ENCODE results near the gene TTBK2.

Gene TTBK2

DNA sequence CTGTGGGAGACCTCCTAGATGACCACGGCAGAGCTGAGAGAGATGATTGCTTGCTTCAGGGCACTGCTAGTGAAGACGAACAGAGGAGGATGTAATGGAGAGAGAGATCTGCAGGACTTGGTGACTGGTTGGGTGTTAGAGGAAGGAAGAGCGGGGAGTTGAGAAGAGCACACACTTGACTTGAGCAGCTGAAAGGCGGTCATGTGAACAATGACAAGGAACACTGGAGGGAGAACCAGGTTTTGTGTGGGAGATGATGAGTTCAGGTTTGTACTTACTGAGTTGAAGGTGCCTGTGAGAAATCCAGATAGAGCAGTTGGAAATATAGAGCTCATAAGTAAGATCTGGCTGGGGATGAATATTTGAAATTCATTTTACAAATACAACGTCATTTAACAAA, 224.0 kb downstream of the TTBK2 start:
- no peak overlapping the region for H3K4me3 ChIP-seq (ENCODE audit: low read depth, low read length)
- no peak for DNase-seq (ENCODE audit: low read depth, low spot score)
- ChIA-PET CTCF (interaction anchor here (1.4 kb wide), 1 partner anchor 10 kb away, joined by 5 read pairs; no protein-coding TSS in a partner anchor), POLR2A (no interaction called here)
- TF ChIP-seq, protein P1, sequence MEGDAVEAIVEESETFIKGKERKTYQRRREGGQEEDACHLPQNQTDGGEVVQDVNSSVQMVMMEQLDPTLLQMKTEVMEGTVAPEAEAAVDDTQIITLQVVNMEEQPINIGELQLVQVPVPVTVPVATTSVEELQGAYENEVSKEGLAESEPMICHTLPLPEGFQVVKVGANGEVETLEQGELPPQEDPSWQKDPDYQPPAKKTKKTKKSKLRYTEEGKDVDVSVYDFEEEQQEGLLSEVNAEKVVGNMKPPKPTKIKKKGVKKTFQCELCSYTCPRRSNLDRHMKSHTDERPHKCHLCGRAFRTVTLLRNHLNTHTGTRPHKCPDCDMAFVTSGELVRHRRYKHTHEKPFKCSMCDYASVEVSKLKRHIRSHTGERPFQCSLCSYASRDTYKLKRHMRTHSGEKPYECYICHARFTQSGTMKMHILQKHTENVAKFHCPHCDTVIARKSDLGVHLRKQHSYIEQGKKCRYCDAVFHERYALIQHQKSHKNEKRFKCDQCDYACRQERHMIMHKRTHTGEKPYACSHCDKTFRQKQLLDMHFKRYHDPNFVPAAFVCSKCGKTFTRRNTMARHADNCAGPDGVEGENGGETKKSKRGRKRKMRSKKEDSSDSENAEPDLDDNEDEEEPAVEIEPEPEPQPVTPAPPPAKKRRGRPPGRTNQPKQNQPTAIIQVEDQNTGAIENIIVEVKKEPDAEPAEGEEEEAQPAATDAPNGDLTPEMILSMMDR (IDR thresholded peaks at IDR 0.05; ENCODE audit: insufficient read depth, low read length, missing control alignments) = no peak

DNA sequence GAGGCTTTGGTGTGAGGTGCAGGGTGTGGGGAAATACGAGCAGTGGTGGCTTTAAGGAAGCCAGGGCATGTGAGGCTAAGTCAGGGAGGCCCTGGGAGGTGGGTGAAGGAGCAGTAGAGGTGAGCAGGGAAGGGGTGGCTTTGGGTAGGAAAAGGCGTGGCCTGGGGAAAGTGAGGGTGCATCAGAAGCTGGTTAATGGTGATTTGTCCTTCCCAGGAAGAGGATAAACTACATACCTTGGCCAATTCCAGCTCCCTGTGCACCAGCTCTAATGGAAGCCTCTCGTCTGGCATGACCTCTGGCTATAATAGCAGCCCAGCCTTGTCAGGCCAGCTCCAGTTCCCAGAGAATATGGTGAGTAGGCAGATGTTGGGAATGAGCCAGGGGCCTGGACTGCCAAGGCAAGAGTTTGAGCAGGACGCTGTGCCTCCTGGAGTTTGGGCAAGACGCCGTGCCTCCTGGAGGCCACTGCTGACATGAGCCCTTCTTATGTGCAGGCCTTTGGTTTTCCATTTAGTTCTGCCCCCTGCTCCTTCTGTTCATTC, 225.0 kb downstream of the TTBK2 start:
- CTCF ChIA-PET = interaction anchor here (1.2 to 1.5 kb wide), 3 partner anchors 8 to 19 kb away, joined by 3 to 7 read pairs (median 6); no protein-coding TSS in a partner anchor
- H3K4me3 ChIP-seq (ENCODE audit: low read depth, low read length) = no peak overlapping the region
- POLR2A ChIA-PET = no interaction called here
- no peak for DNase-seq (ENCODE audit: low read depth, low spot score)
- TF ChIP-seq, protein P1 (IDR thresholded peaks at IDR 0.05; ENCODE audit: insufficient read depth, low read length, missing control alignments) = no peak

DNA sequence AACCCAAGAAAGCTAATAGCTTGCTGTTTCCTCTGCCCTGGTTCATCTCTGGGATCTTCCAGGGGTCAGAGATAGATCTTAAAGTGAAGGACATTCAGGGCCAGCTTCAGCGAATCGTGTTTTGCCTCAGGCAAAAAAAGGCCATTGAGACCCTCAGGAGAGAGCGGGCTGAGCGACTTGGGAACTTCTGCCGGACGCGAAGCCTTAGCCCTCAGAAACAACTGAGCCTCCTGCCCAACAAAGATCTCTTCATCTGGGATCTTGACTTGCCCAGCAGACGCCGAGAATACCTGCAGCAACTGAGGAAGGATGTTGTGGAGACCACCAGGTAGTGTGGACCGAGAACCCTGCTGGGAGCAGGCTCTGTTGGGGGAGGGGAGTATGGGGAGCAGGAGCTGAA, 226.2 kb downstream of the TTBK2 start:
- CTCF ChIA-PET = interaction anchor here (1.2 to 1.5 kb wide), 3 partner anchors 9 to 20 kb away, joined by 3 to 7 read pairs (median 6); no protein-coding TSS in a partner anchor
- H3K4me3 ChIP-seq (ENCODE audit: low read depth, low read length) = no peak overlapping the region
- DNase-seq (ENCODE audit: low read depth, low spot score) = no peak
- TF ChIP-seq, protein P1 (IDR thresholded peaks at IDR 0.05; ENCODE audit: insufficient read depth, low read length, missing control alignments) = no peak
- POLR2A ChIA-PET = no interaction called here

DNA sequence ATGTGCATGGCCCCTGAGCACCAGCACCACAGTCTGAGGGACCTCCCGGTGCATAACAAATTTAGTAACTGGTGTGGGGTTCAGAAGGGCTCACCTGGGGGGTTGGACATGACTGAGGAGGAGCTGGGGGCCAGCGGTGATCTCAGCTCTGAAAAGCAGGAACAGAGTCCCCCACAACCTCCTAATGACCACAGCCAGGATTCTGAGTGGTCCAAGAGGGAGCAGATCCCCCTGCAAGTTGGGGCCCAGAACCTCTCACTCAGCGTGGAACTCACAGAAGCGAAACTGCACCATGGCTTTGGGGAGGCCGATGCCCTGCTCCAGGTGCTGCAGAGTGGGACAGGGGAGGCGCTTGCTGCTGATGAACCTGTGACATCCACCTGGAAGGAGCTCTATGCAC, 226.6 kb downstream of the TTBK2 start:
- H3K4me3 ChIP-seq (ENCODE audit: low read depth, low read length) = no peak overlapping the region
- TF ChIP-seq, protein P1 (IDR thresholded peaks at IDR 0.05; ENCODE audit: insufficient read depth, low read length, missing control alignments) = no peak
- no peak for DNase-seq (ENCODE audit: low read depth, low spot score)
- ChIA-PET POLR2A (no interaction called here), CTCF (no interaction called here)

DNA sequence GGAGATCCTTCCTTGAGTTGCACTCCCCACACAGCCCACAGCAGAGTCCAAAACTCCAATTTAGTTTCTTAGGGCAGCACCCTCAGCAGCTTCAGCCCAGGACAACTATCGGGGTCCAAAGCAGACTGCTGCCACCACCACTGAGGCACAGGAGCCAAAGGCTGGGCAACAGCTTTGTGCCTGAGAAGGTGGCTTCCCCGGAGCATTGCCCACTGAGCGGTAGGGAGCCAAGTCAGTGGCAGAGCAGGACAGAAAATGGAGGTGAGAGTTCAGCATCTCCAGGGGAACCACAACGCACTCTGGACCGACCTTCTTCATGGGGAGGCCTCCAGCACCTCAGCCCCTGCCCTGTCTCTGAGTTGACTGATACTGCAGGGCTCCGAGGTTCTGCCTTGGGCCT, 227.1 kb downstream of the TTBK2 start:
- TF ChIP-seq, protein P1 (IDR thresholded peaks at IDR 0.05; ENCODE audit: insufficient read depth, low read length, missing control alignments) = no peak
- DNase-seq (ENCODE audit: low read depth, low spot score) = no peak
- POLR2A ChIA-PET = no interaction called here
- CTCF ChIA-PET = interaction anchor here (0.7 kb wide), 1 partner anchor 13 kb away, joined by 3 read pairs; no protein-coding TSS in a partner anchor
- H3K4me3 ChIP-seq (ENCODE audit: low read depth, low read length) = no peak overlapping the region

DNA sequence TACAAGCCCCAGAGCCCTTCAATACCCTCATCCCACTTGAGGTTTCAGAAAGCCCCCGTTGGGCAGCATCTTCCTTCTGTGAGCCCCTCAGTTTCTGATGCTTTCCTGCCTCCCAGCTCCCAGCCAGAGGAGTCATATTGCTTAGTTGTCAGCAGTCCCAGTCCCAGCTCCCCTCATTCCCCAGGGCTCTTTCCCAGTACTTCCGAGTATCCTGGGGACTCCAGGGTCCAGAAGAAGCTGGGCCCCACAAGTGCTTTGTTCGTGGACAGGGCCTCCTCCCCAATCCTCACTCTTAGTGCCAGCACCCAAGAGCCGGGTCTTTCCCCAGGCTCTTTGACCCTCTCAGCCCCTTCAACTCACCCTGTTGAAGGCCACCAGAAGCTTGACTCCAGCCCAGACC, 227.6 kb downstream of the TTBK2 start:
- CTCF ChIA-PET = interaction anchor here (0.7 kb wide), 1 partner anchor 13 kb away, joined by 3 read pairs; no protein-coding TSS in a partner anchor
- POLR2A ChIA-PET = no interaction called here
- TF ChIP-seq, protein P1 (IDR thresholded peaks at IDR 0.05; ENCODE audit: insufficient read depth, low read length, missing control alignments) = no peak
- no peak for DNase-seq (ENCODE audit: low read depth, low spot score)
- H3K4me3 ChIP-seq (ENCODE audit: low read depth, low read length) = no peak overlapping the region

Measured in AG04449 (cell line).